ENCODE results near the gene CORO7. TPM values are rescaled to one million over a fixed set of nuclear protein-coding genes. Genes with fewer than 3 reads are reported as not detected.

The CORO7 gene
- total and polyA plus RNA-seq, 2 donors (not counting 1 experiment from before 2014, with no cell fraction given) = 117 to 230 TPM

DNA sequence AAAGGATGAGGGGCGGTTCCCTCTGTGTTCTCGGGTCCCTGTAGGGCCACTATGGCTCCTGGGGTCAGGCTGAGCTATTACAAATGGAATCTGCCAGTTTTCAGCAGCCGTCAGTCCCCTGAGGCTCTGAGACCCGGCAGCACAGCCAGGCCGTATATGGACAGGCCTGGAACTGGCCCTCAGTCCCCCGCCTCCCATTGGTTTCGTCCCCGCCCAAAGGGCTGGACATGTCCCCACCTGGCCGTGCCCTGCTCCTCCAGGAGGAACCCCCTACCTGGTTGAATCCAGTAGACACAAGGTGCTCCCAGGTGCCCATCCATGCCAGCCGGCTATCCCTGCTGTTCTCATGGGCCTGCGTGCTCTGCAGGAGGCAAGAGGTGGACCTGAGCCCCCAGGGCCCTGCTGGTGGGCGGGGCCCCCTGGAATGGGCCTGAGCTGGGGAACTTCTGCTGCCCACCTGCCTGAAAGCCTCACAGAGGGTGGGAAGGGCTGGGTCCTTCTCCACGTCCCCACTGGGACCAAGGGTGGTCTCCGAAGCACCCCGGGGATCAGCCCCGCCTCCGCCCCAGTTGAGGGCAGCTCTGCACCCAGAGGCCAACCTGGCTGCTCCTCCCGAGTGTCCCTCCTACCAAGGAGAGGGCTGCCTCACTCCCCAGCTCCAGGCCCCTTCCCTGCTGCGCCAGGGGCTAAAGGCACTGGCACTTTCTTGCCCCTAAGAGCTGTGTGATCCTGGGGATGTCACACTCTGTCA is 27.9 kb downstream of the CORO7 start:
- Histone ChIP-seq H3K27ac (ENCODE audit: low read length in 2 of 2) (no peak overlapping the region), H3K4me1 (ENCODE audit: control insufficient read depth in 2 of 2, insufficient read depth in 2 of 2, low read length in 2 of 2) (no peaks in the 10 kb centered on the region), H3K9ac (ENCODE audit: low read length) (no peak overlapping the region), H3K9me3 (ENCODE audit: control extremely low read depth in 1 of 3, control insufficient read depth in 2 of 3, insufficient read depth in 1 of 3, low read length in 2 of 3) (no peaks in the 10 kb centered on the region), H3K4me3 (ENCODE audit: control extremely low read depth in 1 of 5, extremely low read depth in 1 of 5, insufficient read depth in 1 of 5, low read depth in 2 of 5, low read length in 4 of 5) (no peak overlapping the region), H3K27me3 (replicated peaks in 1 of 4; ENCODE audit: control extremely low read depth in 1 of 4, control insufficient read depth in 3 of 4, insufficient read depth in 4 of 4, low read length in 3 of 4) (no peaks in the 10 kb centered on the region), H3K36me3 (replicated peaks in 1 of 2; ENCODE audit: control extremely low read depth in 1 of 2, control insufficient read depth in 1 of 2, extremely low read depth in 1 of 2, insufficient read depth in 2 of 2, low read length in 1 of 2) (peaks cover 3 to 88% of the 10 kb centered on the region in 2 experiments), H4K20me1 (ENCODE audit: control insufficient read depth, insufficient read depth, low read length, poor library complexity, severe bottlenecking) (peaks cover 99% of the 10 kb centered on the region), H3K79me2 (ENCODE audit: control insufficient read depth, insufficient read depth, low read length) (peaks cover 61% of the 10 kb centered on the region), H2AFZ (ENCODE audit: insufficient read depth, low read depth, low read length, poor library complexity, severe bottlenecking) (no peak overlapping the region), H3K4me2 (replicated peaks; ENCODE audit: low read depth, low read length, poor library complexity, severe bottlenecking) (no peak overlapping the region)
- H3K9me3 Mint-ChIP-seq (ENCODE audit: insufficient read depth) = no peaks in the 10 kb centered on the region
- ChIA-PET CTCF (no interaction called here), POLR2A (no interaction called here)
- H3K4me3 Mint-ChIP-seq = no peak overlapping the region
- WGBS (ENCODE audit: insufficient coverage) = 91% methylated on average over 18 of the region's 19 CpGs
- DNase-seq (no peak), ATAC-seq (ENCODE audit: low read depth) (no peak)
- TF ChIP-seq EZH2 (IDR thresholded peaks at IDR 0.05; ENCODE audit: borderline replicate concordance, insufficient read depth, low read depth, low read length, poor library complexity, severe bottlenecking) (no peak), CTCF (IDR thresholded peaks at IDR 0.05) (no peak)
- no peak overlapping the region for H3K27ac Mint-ChIP-seq
- H3K27me3 Mint-ChIP-seq = no peaks in the 10 kb centered on the region
- intact Hi-C loops (cut with micrococcal nuclease) = no loop called here
- H3K4me1 Mint-ChIP-seq = no peaks in the 10 kb centered on the region

DNA sequence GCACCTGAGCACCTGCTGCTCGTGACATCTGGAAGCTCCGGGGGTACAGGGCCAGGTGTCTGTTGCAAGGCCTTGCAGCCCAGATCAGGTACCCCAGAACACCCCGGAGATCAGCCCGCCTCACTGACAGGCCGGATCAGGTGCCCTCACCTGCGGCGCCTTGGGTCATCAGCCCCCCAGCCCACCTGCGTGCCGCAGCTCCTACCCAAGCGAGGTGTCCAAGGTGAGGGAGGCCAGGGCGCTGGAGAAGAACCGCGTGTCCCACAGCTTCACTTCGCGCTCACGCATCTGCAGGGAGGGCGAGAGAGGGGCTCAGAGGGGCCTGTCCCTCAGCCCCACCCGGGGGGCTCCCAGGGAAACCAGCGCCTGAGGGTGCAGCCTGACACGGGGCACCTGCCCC is 28.6 kb downstream of the CORO7 start:
- WGBS (ENCODE audit: insufficient coverage) = 99% methylated on average over 19 of the region's 20 CpGs
- no peaks in the 10 kb centered on the region for H3K27me3 ChIP-seq (replicated peaks in 1 of 4; ENCODE audit: control extremely low read depth in 1 of 4, control insufficient read depth in 3 of 4, insufficient read depth in 4 of 4, low read length in 3 of 4)
- no peak for ATAC-seq (ENCODE audit: low read depth)
- peaks cover 0 to 85% of the 10 kb centered on the region in 2 experiments for H3K36me3 ChIP-seq (replicated peaks in 1 of 2; ENCODE audit: control extremely low read depth in 1 of 2, control insufficient read depth in 1 of 2, extremely low read depth in 1 of 2, insufficient read depth in 2 of 2, low read length in 1 of 2)
- POLR2A ChIA-PET = no interaction called here
- H3K79me2 ChIP-seq (ENCODE audit: control insufficient read depth, insufficient read depth, low read length) = peaks cover 59% of the 10 kb centered on the region
- H3K4me3 ChIP-seq (ENCODE audit: control extremely low read depth in 1 of 5, extremely low read depth in 1 of 5, insufficient read depth in 1 of 5, low read depth in 2 of 5, low read length in 4 of 5) = no peak overlapping the region
- CTCF ChIA-PET = no interaction called here
- DNase-seq = no peak
- H3K4me2 ChIP-seq (replicated peaks; ENCODE audit: low read depth, low read length, poor library complexity, severe bottlenecking) = no peak overlapping the region
- peaks cover 97% of the 10 kb centered on the region for H4K20me1 ChIP-seq (ENCODE audit: control insufficient read depth, insufficient read depth, low read length, poor library complexity, severe bottlenecking)
- Mint-ChIP-seq H3K9me3 (ENCODE audit: insufficient read depth) (no peaks in the 10 kb centered on the region), H3K4me3 (no peak overlapping the region), H3K27me3 (no peaks in the 10 kb centered on the region), H3K27ac (no peak overlapping the region), H3K4me1 (no peaks in the 10 kb centered on the region)
- H3K27ac ChIP-seq (ENCODE audit: low read length in 2 of 2) = no peak overlapping the region
- no peak overlapping the region for H3K9ac ChIP-seq (ENCODE audit: low read length)
- no peaks in the 10 kb centered on the region for H3K4me1 ChIP-seq (ENCODE audit: control insufficient read depth in 2 of 2, insufficient read depth in 2 of 2, low read length in 2 of 2)
- no peaks in the 10 kb centered on the region for H3K9me3 ChIP-seq (ENCODE audit: control extremely low read depth in 1 of 3, control insufficient read depth in 2 of 3, insufficient read depth in 1 of 3, low read length in 2 of 3)
- no peak overlapping the region for H2AFZ ChIP-seq (ENCODE audit: insufficient read depth, low read depth, low read length, poor library complexity, severe bottlenecking)
- intact Hi-C loops (cut with micrococcal nuclease) = no loop called here
- TF ChIP-seq CTCF (IDR thresholded peaks at IDR 0.05) (no peak), EZH2 (IDR thresholded peaks at IDR 0.05; ENCODE audit: borderline replicate concordance, insufficient read depth, low read depth, low read length, poor library complexity, severe bottlenecking) (no peak)
